Measurements from ENCODE around the gene FOXA2. TPM values are rescaled to one million over a fixed set of nuclear protein-coding genes. Genes with fewer than 3 reads are reported as not detected.

The FOXA2 gene
- total and polyA plus RNA-seq, 2 of the 13 experiments (the other 11 are each of a cell fraction or from before 2014, with no cell fraction given) = 8.8 to 12.2 TPM

DNA sequence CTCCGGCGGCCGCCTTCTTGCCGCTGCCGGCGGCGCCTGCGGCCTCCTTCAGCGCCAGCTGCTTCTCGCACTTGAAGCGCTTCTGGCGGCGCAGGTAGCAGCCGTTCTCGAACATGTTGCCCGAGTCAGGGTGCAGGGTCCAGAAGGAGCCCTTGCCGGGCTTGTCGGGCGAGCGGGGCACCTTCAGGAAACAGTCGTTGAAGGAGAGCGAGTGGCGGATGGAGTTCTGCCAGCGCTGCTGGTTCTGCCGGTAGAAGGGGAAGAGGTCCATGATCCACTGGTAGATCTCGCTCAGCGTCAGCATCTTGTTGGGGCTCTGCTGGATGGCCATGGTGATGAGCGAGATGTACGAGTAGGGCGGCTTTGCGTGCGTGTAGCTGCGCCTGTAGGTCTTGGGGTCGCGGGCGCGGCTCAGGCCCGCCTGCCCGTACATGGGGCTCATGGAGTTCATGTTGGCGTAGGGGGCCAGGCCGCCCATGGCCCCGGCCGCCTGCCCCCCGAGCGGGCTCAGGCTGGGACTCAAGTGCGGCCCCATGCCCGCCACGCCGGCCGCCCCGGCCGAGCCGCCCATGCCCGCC, 1.9 kb downstream of the FOXA2 start (continued):
- TF ChIP-seq ZNF569 (CRISPR knock-in tag; IDR thresholded peaks at IDR 0.05; ENCODE audit: borderline replicate concordance) (no peak), ZFAT (CRISPR knock-in tag; conservative IDR thresholded peaks at IDR 0.05) (no peak), ZNF616 (CRISPR knock-in tag; IDR thresholded peaks at IDR 0.05; ENCODE audit: low read depth) (no peak; the same call in 1 of the 2 replicates), DNMT3B (CRISPR knock-in tag; conservative IDR thresholded peaks at IDR 0.05) (no peak), ZNF101 (CRISPR knock-in tag; IDR thresholded peaks at IDR 0.05; ENCODE audit: borderline replicate concordance, low read depth) (no peak), ZNF3 (CRISPR knock-in tag; IDR thresholded peaks at IDR 0.05) (no peak), NFKBIZ (CRISPR knock-in tag; IDR thresholded peaks at IDR 0.05) (no peak), ZNF263 (CRISPR knock-in tag; IDR thresholded peaks at IDR 0.05) (no peak), ZNF598 (CRISPR knock-in tag; IDR thresholded peaks at IDR 0.05; ENCODE audit: borderline replicate concordance) (no peak), ZNF235 (CRISPR knock-in tag; IDR thresholded peaks at IDR 0.05; ENCODE audit: borderline replicate concordance) (no peak), ZNF367 (CRISPR knock-in tag; IDR thresholded peaks at IDR 0.05; ENCODE audit: borderline replicate concordance) (no peak), POGZ (CRISPR knock-in tag; IDR thresholded peaks at IDR 0.05) (no peak; the same call in 1 of the 2 replicates)
- TF ChIP-seq, protein P1, sequence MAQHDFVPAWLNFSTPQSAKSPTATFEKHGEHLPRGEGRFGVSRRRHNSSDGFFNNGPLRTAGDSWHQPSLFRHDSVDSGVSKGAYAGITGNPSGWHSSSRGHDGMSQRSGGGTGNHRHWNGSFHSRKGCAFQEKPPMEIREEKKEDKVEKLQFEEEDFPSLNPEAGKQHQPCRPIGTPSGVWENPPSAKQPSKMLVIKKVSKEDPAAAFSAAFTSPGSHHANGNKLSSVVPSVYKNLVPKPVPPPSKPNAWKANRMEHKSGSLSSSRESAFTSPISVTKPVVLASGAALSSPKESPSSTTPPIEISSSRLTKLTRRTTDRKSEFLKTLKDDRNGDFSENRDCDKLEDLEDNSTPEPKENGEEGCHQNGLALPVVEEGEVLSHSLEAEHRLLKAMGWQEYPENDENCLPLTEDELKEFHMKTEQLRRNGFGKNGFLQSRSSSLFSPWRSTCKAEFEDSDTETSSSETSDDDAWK (CRISPR knock-in tag; IDR thresholded peaks at IDR 0.05) = no peak
- TF ChIP-seq, protein P2, sequence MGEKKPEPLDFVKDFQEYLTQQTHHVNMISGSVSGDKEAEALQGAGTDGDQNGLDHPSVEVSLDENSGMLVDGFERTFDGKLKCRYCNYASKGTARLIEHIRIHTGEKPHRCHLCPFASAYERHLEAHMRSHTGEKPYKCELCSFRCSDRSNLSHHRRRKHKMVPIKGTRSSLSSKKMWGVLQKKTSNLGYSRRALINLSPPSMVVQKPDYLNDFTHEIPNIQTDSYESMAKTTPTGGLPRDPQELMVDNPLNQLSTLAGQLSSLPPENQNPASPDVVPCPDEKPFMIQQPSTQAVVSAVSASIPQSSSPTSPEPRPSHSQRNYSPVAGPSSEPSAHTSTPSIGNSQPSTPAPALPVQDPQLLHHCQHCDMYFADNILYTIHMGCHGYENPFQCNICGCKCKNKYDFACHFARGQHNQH (CRISPR knock-in tag; IDR thresholded peaks at IDR 0.05) = no peak
- TF ChIP-seq, protein P3, sequence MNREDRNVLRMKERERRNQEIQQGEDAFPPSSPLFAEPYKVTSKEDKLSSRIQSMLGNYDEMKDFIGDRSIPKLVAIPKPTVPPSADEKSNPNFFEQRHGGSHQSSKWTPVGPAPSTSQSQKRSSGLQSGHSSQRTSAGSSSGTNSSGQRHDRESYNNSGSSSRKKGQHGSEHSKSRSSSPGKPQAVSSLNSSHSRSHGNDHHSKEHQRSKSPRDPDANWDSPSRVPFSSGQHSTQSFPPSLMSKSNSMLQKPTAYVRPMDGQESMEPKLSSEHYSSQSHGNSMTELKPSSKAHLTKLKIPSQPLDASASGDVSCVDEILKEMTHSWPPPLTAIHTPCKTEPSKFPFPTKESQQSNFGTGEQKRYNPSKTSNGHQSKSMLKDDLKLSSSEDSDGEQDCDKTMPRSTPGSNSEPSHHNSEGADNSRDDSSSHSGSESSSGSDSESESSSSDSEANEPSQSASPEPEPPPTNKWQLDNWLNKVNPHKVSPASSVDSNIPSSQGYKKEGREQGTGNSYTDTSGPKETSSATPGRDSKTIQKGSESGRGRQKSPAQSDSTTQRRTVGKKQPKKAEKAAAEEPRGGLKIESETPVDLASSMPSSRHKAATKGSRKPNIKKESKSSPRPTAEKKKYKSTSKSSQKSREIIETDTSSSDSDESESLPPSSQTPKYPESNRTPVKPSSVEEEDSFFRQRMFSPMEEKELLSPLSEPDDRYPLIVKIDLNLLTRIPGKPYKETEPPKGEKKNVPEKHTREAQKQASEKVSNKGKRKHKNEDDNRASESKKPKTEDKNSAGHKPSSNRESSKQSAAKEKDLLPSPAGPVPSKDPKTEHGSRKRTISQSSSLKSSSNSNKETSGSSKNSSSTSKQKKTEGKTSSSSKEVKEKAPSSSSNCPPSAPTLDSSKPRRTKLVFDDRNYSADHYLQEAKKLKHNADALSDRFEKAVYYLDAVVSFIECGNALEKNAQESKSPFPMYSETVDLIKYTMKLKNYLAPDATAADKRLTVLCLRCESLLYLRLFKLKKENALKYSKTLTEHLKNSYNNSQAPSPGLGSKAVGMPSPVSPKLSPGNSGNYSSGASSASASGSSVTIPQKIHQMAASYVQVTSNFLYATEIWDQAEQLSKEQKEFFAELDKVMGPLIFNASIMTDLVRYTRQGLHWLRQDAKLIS (CRISPR knock-in tag; IDR thresholded peaks at IDR 0.05) = no peak
- TF ChIP-seq, protein P4, sequence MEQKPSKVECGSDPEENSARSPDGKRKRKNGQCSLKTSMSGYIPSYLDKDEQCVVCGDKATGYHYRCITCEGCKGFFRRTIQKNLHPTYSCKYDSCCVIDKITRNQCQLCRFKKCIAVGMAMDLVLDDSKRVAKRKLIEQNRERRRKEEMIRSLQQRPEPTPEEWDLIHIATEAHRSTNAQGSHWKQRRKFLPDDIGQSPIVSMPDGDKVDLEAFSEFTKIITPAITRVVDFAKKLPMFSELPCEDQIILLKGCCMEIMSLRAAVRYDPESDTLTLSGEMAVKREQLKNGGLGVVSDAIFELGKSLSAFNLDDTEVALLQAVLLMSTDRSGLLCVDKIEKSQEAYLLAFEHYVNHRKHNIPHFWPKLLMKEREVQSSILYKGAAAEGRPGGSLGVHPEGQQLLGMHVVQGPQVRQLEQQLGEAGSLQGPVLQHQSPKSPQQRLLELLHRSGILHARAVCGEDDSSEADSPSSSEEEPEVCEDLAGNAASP (CRISPR knock-in tag; IDR thresholded peaks at IDR 0.05; ENCODE audit: borderline replicate concordance) = no peak
- TF ChIP-seq, protein P5, sequence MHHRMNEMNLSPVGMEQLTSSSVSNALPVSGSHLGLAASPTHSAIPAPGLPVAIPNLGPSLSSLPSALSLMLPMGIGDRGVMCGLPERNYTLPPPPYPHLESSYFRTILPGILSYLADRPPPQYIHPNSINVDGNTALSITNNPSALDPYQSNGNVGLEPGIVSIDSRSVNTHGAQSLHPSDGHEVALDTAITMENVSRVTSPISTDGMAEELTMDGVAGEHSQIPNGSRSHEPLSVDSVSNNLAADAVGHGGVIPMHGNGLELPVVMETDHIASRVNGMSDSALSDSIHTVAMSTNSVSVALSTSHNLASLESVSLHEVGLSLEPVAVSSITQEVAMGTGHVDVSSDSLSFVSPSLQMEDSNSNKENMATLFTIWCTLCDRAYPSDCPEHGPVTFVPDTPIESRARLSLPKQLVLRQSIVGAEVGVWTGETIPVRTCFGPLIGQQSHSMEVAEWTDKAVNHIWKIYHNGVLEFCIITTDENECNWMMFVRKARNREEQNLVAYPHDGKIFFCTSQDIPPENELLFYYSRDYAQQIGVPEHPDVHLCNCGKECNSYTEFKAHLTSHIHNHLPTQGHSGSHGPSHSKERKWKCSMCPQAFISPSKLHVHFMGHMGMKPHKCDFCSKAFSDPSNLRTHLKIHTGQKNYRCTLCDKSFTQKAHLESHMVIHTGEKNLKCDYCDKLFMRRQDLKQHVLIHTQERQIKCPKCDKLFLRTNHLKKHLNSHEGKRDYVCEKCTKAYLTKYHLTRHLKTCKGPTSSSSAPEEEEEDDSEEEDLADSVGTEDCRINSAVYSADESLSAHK (CRISPR knock-in tag; IDR thresholded peaks at IDR 0.05; ENCODE audit: borderline replicate concordance) = no peak
